Central memory CD4-positive, alpha-beta T cell (primary cell): Measurements from ENCODE around the gene PUS7.
A peak's percentile ranks its signal among the peaks of the same experiment; 100 is the strongest.
"Not testable (repeated sequence)": the region's sequence is repeated elsewhere in the genome, so short reads cannot be mapped to it uniquely, and the experiment has no call there.

ENCODE experiments used
- DNase-seq: peaks from one replicate; pipeline ENCODE4 v3.0.0; 2022
- total RNA-seq, 3 experiments: gene quantifications; one replicate each; lab custom pipeline; 2026; lab: John Stamatoyannopoulos, UW

The PUS7 gene, protein sequence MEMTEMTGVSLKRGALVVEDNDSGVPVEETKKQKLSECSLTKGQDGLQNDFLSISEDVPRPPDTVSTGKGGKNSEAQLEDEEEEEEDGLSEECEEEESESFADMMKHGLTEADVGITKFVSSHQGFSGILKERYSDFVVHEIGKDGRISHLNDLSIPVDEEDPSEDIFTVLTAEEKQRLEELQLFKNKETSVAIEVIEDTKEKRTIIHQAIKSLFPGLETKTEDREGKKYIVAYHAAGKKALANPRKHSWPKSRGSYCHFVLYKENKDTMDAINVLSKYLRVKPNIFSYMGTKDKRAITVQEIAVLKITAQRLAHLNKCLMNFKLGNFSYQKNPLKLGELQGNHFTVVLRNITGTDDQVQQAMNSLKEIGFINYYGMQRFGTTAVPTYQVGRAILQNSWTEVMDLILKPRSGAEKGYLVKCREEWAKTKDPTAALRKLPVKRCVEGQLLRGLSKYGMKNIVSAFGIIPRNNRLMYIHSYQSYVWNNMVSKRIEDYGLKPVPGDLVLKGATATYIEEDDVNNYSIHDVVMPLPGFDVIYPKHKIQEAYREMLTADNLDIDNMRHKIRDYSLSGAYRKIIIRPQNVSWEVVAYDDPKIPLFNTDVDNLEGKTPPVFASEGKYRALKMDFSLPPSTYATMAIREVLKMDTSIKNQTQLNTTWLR
- total RNA-seq = 14.3 to 122 (median 17.7) reads per million in 3 experiments

DNA sequence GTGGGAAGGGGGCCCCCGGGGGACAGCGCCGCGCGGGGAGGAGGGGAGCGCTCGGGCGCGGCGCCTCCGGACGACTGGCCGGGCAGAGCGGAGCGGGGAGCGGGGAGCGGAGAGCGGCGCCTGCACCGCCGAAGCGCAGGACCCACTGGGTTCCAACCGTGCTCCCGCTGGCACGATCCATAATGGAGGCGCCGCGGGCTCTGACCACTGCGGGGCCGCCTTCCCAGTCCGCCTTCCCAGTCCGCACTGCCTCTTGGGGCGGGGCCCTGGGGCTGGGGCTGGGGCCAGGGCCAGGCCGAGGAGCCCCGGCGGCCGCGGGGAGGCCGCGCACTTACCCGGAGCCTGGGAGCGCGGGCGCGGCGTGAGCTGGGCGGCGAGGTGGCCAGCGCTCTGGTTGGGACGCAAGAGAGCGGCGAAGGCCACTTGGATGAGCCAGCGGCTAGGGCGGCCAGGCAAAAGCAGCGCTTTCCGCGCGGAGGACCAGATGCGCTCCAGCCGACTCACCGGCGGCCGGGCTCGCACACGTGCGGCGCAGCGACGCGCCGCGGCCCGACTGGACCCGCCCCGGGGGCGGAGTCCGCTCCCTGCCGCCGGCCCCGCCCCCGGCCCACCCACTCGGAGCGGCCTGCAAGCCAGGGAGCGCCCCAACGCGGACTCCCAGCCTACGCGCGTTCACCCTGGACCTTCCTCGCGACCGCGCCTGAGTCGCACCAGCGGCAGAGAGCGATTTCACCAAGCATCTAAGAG, at the start of gene PUS7:
TSS of gene PUS7 (minus strand) at position 555 of the 747 bp plus-strand sequence. CDS start 13,759 bp downstream, outside the sequence.
- DNase-seq = peak; percentile 59

GRCh38 chr7:105567821-105568220, 45.8 kb upstream of the PUS7 start:
- DNase-seq = no peak

DNA sequence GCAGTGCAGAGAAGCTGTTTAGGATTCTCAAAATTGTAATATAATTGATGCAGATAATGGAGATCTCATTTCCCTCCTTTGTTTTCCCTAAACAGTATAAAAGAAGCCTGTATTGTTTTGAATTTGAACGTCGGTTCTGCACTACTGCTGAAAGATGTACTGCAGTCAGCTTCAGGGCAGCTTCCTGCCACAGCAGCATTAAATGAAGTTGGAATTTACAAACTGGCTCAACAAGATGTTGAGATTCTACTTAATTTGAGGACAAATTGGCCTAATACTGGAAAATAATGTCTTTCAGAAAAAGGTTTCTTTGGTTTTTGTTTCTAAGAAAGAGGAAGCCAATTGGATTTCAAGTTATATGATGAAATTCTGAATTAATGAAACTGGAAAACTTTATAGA, 45.0 kb upstream of the PUS7 start:
- DNase-seq = no peak

DNA sequence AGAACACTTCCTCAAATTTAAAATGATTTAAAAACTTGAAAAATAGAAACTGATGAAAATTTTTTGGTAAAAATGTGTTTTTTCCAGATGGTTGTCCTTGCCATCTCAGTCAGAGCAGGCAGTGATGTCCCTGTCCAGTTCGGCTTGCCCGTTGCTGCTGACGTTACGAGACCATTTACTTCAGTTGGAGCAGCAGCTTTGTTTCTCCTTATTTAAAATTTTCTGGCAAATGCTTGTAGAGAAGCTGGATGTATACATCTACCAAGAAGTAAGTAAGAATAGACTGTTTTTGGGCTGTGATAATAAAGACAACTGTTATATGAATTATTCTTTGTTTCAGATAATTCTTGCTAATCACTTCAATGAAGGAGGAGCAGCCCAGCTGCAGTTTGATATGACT, 43.1 kb upstream of the PUS7 start:
- DNase-seq = no peak

DNA sequence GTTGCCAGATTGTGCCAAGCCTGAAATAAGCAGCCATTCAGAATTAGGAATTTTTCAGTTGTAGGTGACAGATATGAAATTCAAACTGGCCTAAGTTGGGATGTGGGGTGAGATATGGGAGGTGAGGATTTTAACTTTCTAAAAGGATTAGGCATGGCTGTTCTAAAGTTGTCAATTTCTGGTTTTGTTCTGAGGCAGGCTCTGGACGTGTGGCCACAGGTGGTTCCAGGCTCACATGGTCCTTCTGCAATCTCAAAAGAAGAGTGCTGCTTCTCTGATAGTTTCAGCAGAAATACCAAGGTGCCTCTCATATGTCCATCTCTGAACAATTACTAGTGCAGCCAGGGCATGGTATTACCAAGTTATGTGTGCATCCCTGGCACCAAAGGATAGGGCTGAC, 37.9 kb upstream of the PUS7 start:
- no peak for DNase-seq

GRCh38 chr7:105538339-105538738, 16.3 kb upstream of the PUS7 start:
- no peak for DNase-seq

DNA sequence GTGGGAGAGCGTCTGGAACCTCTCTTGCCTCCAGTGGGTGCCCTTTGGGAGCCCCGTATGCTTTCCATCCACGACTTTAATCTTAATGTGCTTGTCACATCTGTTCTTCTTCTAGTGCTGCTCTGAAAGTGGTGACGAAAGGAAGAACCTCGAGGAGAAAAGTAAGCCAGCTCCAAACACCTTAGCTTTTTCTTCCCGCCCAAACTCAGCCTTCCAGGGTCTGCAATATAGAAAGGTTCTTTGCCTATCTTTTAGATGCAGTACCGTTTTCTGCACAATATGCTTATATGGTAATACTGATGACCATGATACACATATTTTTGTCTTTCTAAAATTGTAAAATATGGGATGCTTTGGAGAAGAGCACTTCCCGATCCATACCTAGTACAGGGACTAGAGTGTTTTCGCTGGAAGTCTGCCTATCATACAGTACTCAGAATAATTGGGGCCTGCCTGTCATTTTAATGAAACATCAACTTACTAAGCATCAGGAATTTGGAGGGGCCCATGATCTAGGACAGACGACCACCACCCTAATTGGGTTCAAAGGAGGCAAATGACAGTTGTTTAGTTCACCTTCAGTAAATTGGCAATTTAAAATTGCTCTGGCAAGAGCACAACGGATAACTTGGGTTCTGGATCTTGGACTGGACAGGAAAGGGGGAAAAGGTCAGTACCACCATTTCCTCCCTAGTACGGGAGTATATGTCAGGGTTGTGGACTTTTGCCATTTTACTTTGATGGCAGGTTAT, 10.8 kb upstream of the PUS7 start:
- no peak for DNase-seq

- peak; percentile 82 for DNase-seq
Observed at GRCh38 chr7:105531792-105532671, 10.0 kb upstream of the PUS7 start, which contains the start of gene RINT1. Gene RINT1, plus strand, starts transcription at chr7:105532201. Its CDS starts 115 bp downstream, at chr7:105532316.

- no peak for DNase-seq
Observed at GRCh38 chr7:105530546-105530945, 8.5 kb upstream of the PUS7 start.

DNA sequence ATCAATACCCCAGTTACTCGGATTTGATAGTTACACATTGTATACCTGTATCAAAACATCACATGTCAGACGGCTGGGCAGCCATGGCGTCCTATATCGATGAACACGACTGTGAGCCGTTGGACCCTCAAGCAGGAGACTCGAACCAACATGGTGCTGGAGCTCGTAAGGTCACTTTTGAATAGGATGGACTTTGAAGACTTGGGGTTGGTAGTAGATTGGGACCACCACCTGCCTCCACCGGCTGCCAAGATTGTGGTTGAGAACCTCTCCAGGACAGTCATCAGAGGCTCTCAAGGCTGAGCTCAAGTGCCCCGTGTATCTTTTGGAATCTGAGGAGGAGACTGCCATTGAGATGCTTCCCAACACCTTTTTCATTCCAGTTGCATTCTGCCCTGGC, 8.1 kb upstream of the PUS7 start:
- no peak for DNase-seq

- not testable (repeated sequence) for DNase-seq
Observed at GRCh38 chr7:105527737-105528136, 5.7 kb upstream of the PUS7 start.

DNA sequence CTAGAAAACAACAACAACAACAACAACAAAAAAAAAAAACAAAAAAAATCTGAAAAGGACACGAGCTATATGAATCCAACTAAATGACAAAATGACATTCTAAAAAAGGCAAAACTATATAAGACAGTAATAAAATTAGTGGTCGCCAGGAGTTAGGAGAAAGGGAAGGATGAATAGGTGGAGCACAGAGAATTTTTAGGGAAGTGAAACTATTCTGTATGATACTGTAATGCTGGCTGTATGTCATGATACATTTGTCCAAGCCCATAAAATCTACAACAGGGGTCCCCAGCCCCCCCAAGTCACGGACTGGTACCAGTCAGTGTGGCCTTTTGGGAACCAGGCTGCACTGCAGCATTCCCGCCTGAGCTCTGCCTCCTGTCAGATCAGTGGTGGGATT, 2.8 kb upstream of the PUS7 start:
- no peak for DNase-seq

- not testable (repeated sequence) for DNase-seq
Observed at GRCh38 chr7:105524423-105524822, 2.4 kb upstream of the PUS7 start.

- peak; percentile 2 for DNase-seq
Observed at GRCh38 chr7:105521027-105521716, 899 bp downstream of the PUS7 start.

DNA sequence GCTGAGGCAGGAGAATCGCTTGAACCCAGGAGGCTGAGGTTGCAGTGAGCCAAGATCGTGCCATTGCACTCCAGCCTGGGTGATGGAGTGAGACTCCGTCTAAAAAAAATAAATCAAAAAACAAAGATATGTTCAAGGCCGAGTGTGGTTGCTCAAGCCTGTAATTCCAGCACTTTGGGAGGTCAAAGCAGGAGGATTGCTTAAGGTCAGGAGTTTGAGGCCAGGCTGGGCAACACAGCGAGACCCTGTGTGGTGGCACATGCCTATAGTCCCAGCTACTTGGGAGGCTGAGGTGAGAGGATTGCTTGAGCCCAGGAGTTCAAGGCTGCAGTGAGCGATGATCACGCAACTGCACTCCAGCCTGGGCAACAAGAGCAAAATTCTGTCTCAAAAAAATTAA, 1.5 kb downstream of the PUS7 start:
- not testable (repeated sequence) for DNase-seq

DNA sequence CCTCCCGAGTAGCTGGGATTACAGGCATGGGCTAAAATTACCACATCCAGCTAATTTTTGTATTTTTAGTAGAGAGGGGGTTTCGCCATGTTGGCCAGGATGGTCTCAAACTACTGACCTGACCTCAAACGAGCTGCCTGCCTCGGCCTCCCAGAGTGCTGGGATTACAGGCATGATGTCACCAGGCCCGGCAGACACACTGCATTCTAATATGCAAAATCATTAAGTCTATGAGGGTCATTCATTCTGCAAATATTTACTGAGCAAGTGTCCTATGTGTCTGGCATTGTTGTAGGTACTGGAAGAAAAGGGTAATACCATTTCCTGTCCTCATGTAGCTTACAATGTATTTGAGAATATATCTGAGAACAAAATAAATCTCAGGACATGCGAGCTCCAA, 2.7 kb downstream of the PUS7 start:
- DNase-seq = no peak

DNA sequence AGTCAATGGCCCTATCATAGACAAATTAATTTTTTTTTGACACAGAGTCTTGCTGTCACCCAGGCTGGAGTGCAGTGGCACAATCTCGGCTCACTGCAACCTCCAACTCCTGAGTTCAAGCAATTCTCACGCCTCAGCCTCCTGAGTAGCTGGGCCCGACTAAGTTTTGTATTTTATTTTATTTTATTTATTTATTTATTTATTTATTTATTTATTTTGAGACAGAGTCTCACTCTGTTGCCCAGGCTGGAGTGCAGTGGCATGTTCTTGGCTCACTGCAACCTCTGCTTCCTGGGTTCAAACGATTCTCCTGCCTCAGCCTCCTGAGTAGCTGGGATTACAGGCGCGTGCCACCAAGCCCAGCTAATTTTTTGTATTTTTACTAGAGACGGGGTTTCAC, 6.5 kb downstream of the PUS7 start:
- DNase-seq = not testable (repeated sequence)

- no peak for DNase-seq
Observed at GRCh38 chr7:105512926-105513526, 9.0 kb downstream of the PUS7 start.

DNA sequence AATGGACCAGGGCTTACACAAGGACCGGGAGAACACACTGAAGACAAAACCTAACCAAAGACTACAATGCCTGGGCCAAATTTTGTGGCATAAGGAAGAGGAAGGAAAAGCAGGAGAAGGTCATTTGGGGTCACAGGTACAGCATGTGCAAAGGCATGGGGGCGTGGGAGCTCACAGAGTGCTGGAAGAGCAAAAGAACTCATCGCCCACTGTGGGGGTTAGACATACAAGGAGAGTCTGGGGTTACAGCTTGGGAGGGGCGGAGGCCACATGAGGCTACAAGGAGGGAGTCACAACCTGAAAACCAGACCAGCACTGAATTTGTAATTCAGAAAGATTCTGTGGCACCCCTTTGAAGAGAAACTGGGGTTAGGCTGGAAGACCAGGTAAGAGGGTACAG, 9.7 kb downstream of the PUS7 start:
- no peak for DNase-seq

DNA sequence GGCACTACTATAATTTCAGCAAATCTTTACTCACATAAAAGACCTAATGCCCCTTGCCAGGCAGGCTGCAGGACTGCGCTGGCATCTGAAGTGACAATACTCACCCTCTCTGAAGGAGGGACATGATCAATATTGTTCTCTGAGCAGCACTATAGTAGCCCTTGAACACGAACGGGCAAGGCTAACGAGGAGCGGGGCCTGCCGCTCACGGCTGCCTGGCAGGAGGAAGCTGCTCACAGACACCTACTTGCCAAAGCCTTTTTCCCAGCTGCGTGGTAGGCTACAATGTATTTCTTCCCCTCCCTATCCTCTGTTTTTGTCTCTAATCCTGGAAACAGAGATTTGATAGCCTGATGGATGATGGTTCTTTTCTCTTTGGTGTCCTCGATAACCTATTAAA, 19.9 kb downstream of the PUS7 start:
- DNase-seq = no peak
